Effector CD4-positive, alpha-beta T cell (primary cell): ENCODE results near the gene CD164.

Source experiments
- DNase-seq: peaks from one replicate; pipeline ENCODE4 v3.0.0-alpha.2; 2020
- total RNA-seq: gene quantifications from one replicate; lab custom pipeline; 2026; lab: John Stamatoyannopoulos, UW

Gene CD164
- 303 reads per million, percentile 95 among the genes with 10 or more reads in this experiment for total RNA-seq

DNA sequence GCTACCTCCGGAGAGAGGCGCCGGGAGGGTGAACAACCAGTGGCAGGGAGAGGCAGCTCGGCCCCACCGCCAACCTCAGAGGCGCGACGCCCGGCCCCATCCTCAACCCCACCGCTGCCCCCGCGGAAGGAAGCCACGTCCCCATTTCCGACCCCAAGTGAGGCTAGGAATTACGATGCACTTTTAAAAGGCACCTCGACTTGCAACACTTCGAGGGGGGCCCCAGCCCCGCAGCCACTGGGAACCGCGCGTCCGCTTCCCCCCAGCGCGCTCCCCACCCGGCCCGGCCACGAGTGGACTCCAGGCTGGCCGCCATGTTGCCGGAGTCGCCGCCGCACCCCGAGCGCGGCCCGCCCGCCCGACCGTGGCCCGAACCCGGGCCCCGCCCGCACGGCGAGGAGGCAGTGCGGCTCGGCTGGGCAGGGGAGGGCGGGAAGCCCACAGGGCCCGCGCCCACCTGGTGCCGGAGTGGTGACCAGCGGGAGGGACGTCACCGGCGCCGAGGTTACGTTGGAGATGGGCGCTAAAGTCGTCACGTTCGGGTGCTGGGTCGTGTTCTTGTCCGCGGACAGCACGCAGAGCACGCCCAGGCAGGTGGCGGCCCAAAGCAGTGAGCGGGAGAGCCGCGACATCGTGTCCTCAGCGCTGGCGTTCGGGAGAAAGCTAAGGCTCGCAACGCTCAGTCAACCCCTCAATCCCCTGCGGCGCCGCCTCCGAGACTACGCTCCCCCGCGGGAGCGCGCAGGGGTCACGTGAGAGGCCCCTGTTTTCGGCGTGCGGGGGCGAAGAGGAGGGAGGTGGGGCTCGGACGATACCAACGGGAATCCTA is at the start of gene CD164:
Gene CD164 (minus strand): TSS at position 721 of the 829 bp plus-strand sequence. CDS start 89 bp downstream, at position 632.
- peak; percentile 92 for DNase-seq

DNA sequence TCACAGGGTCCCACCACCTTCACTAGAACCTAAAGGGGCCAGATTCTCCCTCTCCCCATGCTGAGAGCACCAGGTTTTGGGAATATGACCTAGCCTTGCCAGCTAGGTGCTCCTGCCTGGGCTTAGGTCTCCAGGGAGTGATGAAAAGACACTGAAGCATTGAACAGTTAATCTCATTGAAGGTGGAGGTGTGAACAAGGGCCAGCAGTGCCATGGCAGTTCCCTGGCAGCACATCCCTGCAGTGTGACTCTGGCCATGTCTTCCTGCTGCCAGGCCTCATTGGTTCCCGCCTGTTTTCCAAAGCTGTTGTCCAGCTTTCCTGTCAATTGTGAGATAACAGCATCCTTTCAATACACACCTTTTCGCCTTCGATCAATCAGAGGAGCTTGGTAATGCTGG is 47.2 kb upstream of the CD164 start:
- DNase-seq, result no peak

DNA sequence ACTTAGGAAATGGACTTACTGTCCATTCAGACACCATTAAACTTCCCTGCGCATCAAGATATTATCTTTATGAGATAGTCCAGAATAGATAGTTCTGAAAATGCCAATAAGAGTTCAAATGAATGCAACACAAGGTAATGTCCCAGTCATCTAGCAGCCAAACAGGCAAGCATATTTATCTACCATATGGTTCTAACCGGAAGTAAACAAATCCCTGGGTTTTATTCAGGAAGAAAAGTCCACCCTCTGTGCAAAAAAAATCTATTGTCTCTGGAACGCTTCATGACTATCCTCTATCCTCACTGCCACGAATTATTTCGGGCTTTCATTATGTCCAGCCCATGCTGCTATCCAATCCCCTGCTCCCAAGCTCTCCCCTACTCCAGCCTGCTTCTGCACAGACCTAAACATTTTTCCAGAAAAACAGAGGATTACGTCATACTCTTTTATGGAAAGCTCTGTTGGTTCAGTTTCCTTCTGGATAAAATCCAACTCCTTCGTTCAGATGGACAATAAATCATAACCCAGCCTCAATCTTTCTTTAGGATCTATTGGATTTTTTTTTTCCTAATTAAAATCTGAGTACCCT is 46.7 kb upstream of the CD164 start:
- no peak for DNase-seq

DNA sequence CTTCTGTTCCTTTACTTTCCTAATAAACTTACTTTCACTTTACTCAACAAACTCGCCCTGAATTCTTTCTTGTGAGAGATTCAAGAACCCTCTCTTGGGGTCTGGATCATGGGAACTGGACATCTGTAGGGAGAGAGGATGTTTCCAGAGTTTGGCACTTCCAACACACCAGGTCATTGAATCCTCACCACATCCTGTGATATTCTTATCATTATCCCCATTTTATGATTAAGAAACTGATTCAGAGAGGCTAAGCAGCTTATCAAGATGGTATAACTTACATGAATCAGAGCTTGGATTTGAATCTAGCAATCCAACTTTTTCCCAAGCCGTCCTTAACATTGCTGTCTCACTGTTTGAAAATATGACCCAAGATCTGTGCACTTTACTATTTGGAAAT is 42.7 kb upstream of the CD164 start:
- no peak for DNase-seq

DNA sequence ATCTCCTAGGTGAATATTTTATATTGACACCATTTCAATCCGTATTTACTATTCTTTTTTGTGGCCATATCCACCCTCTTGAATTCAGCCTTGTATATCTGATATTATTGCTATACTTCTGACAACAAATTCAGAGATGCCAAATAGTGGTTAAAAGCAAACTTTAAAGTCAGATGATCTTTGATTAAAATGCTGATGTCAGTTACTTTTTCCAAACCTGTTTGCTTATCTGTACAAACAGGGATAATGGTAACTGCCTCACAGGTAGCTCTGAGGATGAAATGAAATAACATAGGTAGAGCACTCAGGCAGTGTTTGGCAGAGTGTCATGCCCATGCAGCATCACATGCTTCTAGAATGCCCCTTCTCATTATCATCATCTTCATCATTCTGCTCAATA is 38.9 kb upstream of the CD164 start:
- no peak for DNase-seq

DNA sequence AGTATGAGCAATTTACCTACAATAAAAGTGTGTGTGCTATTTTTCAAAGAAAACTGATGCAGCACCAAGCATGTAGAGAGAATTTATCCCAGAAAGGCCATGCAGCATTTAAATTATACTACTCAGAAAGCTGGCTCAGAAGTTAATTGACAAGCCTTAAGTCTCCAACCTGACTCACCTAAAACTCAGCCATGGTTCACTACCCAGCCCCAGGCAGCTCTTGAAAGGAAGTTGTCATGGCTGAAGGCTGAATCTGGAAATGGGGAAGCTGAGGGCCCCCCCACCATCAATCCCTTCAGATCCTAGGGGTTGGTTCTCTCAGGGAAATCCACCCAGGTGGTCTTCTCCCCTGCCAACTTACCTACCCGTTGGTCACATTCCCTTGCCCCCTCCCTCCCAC is 38.5 kb upstream of the CD164 start:
- no peak for DNase-seq

DNA sequence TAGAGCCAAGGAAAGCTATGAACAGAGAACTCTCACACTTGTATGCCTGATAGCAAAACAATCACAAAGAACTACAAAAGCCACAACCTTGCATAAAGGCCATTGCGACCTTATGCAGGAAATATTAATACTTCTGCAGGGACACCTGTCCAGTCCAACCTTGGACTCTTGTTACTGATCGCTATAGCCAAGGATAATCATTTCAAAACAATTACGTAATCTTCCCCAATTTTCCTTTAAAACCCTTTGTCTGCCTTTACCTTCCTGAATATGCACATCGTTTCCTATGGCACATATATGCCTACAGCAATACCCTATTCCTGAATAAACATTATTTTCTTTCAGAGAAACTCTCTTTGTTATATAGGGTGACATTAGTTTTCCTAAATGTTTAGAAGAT is 35.4 kb upstream of the CD164 start:
- no peak for DNase-seq

DNA sequence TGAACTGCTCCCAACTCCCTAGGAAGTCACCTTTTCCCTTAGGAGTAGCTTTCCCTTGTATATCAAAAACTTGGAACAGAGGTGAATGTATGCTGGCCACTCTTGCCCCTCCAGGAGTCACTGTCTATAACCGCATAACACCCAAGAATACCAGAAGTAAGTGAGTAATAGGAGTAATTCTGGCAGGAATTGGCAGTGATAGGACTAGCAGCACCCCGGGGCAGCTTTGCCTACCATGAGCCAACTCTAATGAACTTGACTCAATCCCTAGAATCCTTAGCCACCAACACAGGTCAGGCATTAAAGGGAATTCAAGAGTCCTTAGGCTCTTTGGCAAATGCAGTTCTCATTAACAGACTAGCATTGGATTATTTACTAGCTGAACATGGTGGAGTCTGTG is 28.8 kb upstream of the CD164 start:
- no peak for DNase-seq

DNA sequence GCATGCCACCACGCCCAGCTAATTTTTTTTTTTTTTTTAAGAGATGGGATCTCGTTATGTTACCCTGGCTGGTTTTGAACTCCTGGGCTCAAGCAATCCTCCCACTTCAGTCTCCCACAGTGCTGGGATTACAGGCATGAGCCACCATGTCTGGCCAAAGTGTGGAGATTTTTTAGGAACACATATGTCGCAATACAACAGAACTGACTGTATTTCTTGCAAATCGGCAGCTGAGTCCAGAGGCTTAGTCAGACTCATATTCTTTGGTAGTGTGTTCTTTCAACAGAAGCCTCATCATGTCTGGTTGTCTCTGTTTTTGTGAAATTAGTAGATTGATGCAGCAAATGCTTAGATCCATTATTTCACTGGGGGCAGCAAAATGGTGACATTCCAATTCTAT is 23.9 kb upstream of the CD164 start:
- no peak for DNase-seq

DNA sequence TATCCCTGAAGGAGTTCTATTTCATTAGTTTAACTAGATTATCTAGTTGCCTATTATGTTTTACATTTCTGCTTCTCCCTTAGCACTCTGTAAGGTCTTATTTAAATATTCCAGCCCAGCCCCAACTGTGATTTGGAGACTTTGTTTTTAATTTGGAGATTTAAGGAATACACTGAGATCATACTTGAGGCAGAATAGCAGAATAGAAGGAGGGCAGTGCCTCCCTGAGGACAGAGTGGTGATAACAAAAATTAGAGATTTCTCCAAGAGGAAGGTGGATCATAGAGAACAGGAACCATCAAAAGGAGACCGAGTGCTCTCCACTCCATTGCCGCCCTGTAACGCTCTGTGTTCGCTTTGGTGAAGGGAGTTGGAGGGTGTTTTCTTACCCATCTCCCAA is 14.8 kb upstream of the CD164 start:
- DNase-seq, result no peak

DNA sequence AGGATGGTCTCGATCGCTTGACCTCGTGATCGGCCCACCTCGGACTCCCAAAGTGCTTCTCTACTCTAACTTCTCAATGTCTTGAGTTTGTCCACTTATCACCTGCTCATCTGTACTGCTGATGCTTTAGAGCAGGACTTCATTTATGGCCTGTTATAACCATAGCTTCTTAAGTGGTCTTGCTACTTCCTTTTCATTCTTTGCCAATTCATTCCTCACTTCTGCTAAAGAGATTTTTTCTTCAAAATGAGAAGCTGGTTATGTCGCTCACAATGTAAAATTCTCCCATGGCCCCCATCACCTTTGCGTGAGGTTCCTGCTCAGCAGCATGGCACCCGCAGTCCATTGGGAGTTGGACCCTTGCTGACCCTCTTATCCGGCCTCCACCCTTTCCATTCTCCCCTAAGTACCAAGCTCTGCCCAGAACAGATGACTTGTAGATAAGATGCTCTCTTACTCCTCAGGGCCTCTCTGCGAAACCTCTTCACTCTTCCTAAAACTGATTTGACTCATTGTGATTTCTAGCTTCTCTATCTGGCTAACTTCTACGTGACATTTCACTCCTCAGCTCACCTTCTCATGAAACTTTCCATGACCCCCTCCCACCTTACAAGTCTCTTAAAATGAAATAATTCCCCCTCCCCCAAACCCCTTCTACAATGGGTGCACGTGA is 13.9 kb upstream of the CD164 start:
- DNase-seq, result no peak

DNA sequence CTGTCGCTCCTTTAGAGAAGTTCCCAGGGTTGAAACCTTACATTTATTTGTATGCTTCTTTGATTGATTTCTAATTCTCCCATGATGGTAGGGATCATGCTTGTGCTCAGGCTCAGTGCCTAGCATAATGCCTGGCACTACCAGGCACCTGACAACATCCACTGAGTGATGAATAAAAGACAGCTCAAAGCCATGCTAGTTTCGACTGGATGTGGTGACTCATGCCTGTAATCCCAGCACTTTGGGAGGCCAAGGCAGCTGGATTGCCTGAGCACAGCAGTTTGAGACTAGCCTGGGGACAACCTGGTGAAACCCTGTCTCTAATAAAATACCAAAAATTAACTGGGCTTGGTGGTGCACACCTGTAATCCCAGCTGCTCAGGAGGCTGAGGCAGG is 11.6 kb upstream of the CD164 start:
- DNase-seq, result no peak

DNA sequence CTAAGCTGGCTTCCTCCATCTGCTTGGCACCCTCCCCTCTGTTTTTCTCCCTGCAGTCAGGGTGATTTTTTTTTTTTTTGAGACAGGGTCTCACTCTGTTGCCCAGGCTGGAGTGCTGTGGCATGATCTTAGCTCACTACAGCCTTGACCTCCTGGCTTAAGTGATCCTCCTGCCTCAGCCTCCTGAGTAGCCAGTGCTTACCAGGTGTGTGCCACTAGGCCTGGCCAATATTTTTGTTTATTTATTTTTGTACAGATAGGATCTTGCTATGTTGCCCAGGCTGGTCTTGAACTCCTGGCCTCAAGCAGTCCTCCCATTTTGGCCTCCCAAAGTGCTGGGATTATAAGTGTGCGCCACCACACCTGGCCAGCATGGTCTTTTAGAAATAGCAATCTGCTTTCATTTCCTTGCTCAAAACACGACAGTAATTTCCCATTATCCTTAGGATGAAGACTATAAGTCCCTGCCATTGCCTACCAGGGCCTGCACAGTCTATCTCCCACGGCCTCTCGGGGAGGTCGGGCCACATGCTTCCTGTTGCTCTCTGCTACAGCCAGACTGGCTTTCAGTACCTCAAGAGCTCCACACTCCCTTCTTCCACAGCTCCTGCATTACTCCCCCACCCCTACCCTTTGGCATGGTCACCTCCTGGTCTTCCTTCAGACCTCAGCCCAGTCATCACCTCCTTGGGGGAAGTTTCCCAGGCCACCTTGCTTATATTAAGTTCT is 11.1 kb upstream of the CD164 start:
- DNase-seq, result no peak

DNA sequence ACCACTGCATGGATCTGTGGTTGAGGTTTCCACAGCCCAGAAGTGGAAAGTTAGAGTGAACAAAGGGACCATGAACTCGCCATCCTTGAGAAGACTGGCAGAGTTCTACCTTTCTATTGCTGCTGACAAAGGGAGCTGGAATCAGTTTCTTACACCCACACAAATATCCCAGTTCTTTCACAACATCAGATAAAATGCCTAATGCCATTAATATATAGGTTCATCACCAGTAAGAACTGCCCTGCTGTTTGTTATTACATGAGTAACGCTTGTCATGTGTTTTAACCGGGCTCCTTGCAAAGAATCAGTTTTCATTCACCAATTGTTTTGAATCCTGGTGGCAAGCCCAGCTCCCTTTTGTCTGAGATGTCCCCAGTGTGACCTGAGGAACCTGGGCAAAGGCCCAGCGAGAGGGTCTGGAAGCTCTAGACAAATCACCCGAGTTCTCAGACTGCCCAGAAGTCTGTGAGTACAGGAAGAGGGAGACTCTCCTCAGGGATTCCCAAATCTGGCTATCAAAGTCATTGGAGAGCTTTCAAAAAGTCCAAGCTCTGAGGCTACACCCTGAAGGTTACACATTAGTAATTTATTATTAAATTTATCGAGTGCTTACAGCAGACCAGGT is 7.5 kb upstream of the CD164 start:
- no peak for DNase-seq

DNA sequence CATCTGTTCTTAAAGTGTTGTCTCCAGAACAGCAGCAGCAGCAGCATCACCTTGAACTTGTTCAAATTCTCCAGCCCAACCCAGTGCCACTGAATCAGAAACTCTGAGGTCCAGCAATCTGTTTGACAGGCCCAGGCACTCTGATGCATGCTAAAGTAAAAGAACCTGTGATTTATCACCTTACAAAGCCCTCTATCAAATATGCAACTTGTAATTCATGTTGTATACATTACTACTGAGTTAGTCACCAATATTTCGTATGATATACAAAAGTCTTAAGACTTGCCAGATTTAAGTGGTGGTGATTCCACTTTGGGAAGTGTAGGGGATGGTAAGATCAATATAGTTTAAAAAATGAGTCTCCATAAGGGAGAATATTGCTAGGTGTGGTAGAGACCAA is 6.0 kb upstream of the CD164 start:
- DNase-seq, result no peak

DNA sequence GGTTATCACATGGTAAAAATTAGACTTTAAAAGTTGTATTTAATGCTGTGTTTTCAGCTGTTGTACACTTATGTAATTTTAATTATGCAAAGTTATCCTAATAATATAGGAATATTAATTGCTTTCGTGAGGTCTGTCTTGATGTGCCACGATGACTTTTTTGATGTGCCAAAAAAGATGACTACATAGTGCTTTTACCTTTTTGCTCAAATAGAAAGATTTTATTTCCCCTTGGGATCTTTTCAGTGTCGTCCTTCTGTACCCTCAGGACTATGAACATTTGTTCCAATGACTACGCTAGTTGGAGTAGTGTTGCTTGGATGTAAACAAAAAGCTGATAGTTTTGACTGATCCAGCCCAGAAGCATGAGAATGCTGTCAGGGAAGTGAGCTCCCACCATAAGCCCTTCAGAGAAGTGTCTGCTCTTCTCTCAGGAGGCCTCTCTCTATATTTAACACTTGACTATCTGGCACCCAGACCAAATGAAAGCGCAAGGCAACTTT is 1.2 kb upstream of the CD164 start:
- no peak for DNase-seq

DNA sequence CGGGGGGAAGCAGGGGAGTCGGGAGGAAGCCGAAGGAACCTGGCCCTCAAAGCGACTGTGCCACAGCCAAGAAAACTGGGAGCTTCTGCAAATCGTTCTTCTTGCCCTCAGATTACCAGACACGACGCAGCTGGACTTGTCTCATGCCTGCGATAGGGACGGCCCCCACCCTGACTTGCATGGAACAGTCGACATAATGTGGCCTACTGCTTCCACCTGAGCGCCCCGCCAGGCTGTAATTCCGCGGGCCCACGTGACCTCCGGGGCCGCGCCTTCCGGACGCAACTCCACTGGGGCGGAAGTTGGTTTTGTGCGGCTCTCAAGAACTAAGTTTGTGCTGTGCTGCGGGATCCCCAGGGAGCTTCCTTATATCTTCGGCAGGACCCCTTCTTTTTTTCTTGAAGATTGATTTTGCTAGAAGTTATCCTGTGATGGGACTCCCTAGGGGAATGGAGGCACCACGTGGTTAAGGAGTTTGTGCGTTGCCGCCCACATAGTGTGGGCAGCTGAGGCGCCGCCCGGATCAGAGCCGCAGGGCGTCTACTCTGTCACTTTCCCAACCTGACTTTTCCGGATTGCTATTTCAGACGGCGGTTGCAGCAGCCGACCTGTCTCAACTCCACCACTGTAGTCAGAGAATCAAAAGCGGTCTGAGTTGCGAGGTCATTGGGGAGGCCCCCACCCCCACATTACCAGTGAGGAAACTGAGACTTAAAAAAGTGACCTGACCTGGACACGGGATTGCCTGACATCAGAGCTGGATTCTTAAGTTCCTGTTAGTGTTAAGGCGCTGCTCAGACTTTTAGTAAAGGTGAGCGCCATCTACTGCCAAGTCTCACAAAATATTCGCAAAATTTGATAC is 540 bp upstream of the CD164 start:
- peak; percentile 90 for DNase-seq

DNA sequence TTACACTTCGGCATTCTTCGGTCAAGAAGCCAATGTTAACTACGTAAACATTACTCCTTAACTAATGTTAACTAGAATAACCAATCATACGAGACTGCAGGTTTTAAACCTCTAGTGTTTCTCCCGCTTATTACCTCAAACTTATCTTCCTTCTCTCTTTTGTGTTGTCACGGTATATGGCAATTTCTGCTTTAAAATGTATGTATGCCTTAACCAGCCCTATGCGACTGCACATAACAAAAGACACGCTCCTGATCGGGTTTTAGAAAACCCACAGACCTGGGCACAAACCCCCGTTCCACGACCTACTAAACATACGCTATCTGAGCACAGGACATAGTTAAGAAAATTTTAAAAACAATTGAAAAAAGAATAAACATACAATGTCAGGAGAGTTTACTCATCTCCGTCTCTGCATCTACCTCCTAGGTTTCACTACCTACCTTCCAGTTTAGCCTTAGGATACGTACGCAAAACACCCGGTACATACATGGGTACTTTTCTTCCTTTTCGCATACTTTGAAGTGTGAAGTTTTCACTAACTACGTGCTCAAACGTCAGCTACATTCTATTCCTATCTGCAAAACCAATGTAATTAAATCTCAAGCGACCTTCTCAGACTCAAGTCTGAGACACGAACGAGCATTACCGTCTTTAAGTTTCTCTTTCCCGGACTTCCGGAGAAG is 1.1 kb downstream of the CD164 start:
- DNase-seq, result no peak

DNA sequence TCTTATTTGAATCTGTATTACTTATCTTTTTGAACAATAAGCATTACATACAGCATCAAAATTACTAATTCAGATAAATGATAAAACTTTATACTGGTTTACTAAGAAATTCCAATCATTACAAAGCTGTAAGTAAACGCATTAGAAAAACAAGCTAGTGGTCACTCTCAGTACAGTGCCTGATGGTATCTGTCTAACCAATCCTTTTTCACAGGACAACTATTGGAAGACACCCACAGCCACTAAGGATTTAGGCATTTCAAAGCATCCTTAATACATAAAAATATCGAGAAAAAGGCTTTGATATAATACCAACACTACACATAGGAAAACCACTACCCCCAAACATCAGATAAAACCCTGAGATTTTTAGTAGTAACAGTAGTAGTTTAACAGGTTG is 2.6 kb downstream of the CD164 start:
- DNase-seq, result no peak

DNA sequence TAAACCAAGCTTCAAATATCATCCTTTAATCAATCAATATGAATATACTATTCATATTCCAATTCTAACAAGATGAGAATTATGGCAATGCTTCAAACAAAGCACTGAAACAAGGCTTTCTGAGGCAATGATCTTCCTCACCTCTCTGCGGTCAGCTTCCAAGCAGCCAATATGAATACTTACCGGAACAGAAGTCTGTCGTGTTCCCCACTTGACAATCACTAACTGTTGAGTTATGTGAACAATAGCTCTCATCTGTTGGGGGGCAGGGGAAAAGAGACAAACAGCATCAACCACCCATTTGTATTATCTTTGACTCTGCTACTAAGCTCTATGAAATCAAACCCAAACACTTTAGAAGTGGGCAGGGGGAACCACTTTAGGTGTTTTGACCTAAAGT is 4.5 kb downstream of the CD164 start:
- no peak for DNase-seq

DNA sequence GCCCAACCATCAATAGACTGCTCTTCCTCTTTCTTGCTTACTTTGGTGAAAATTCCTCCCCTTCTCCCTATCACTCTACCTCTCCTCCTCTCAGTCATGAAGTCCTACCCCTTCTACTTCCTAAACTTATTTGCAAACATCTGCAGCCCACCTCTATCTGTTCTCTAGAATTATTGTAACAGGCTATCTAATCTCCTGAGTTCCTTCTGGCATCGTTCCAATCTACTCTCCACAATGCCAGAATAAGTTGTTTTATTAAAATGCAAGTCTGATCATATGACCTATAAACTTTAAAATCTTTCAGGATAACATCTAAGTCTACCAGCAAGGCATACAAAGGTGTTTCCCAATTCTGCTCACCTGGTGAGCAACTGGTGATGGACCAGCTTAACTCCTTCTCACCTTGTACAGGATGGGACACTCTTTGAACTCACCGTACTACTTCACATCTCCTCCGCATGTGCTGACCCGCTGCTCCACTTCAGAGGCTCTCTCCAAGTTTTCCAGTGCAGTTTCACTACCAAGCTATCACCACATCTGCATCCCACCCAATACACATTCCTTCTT is 7.9 kb downstream of the CD164 start:
- no peak for DNase-seq
